ENCODE results near the gene SLC10A1. TPM values are rescaled to one million over a fixed set of nuclear protein-coding genes. Genes with fewer than 3 reads are reported as not detected.

SLC10A1 gene
- total and polyA plus RNA-seq, 2 donors (not counting 1 experiment from before 2014, with no cell fraction given) = not detected

GRCh38 chr14:69811227-69811867, 14.3 kb upstream of the SLC10A1 start:
- H3K27ac ChIP-seq (ENCODE audit: low read length in 2 of 2) = no peak overlapping the region
- H3K4me1 Mint-ChIP-seq = no peaks in the 10 kb centered on the region
- no peak overlapping the region for H3K4me3 Mint-ChIP-seq
- no peak overlapping the region for H3K4me3 ChIP-seq (ENCODE audit: control extremely low read depth in 1 of 5, extremely low read depth in 1 of 5, insufficient read depth in 1 of 5, low read depth in 2 of 5, low read length in 4 of 5)
- H3K27ac Mint-ChIP-seq = no peak overlapping the region
- no peaks in the 10 kb centered on the region for H4K20me1 ChIP-seq (ENCODE audit: control insufficient read depth, insufficient read depth, low read length, poor library complexity, severe bottlenecking)
- TF ChIP-seq CTCF (IDR thresholded peaks at IDR 0.05) (no peak), EZH2 (IDR thresholded peaks at IDR 0.05; ENCODE audit: borderline replicate concordance, insufficient read depth, low read depth, low read length, poor library complexity, severe bottlenecking) (no peak)
- H3K4me1 ChIP-seq (ENCODE audit: control insufficient read depth in 2 of 2, insufficient read depth in 2 of 2, low read length in 2 of 2) = no peaks in the 10 kb centered on the region
- peaks cover 22% of the 10 kb centered on the region for H3K27me3 Mint-ChIP-seq
- WGBS (ENCODE audit: insufficient coverage) = 94% methylated on average over 11 of the region's 13 CpGs
- H3K36me3 ChIP-seq (replicated peaks in 1 of 2; ENCODE audit: control extremely low read depth in 1 of 2, control insufficient read depth in 1 of 2, extremely low read depth in 1 of 2, insufficient read depth in 2 of 2, low read length in 1 of 2) = no peaks in the 10 kb centered on the region
- H2AFZ ChIP-seq (ENCODE audit: insufficient read depth, low read depth, low read length, poor library complexity, severe bottlenecking) = no peak overlapping the region
- intact Hi-C loops (cut with micrococcal nuclease) = no loop called here
- no peak for DNase-seq
- H3K9me3 Mint-ChIP-seq (ENCODE audit: insufficient read depth) = no peaks in the 10 kb centered on the region
- H3K9ac ChIP-seq (ENCODE audit: low read length) = no peak overlapping the region
- CTCF ChIA-PET = interaction anchor here (1.0 kb wide), 1 partner anchor 7 kb away, joined by 3 read pairs; no protein-coding TSS in a partner anchor
- H3K27me3 ChIP-seq (replicated peaks in 1 of 4; ENCODE audit: control extremely low read depth in 1 of 4, control insufficient read depth in 3 of 4, insufficient read depth in 4 of 4, low read length in 3 of 4) = no peaks in the 10 kb centered on the region
- peaks cover 0 to 3% (median 0%) of the 10 kb centered on the region in 3 donors for H3K9me3 ChIP-seq (ENCODE audit: control extremely low read depth in 1 of 3, control insufficient read depth in 2 of 3, insufficient read depth in 1 of 3, low read length in 2 of 3)
- POLR2A ChIA-PET = no interaction called here
- H3K4me2 ChIP-seq (replicated peaks; ENCODE audit: low read depth, low read length, poor library complexity, severe bottlenecking) = no peak overlapping the region
- H3K79me2 ChIP-seq (ENCODE audit: control insufficient read depth, insufficient read depth, low read length) = no peaks in the 10 kb centered on the region
- ATAC-seq (ENCODE audit: low read depth) = no peak

- ChIA-PET POLR2A (no interaction called here), CTCF (interaction anchor here (2.2 kb wide), 1 partner anchor 10 kb away, joined by 13 read pairs; no protein-coding TSS in a partner anchor)
- H4K20me1 ChIP-seq (ENCODE audit: control insufficient read depth, insufficient read depth, low read length, poor library complexity, severe bottlenecking) = no peaks in the 10 kb centered on the region
- no peaks in the 10 kb centered on the region for H3K79me2 ChIP-seq (ENCODE audit: control insufficient read depth, insufficient read depth, low read length)
- H3K4me3 ChIP-seq (ENCODE audit: control extremely low read depth in 1 of 5, extremely low read depth in 1 of 5, insufficient read depth in 1 of 5, low read depth in 2 of 5, low read length in 4 of 5) = no peak overlapping the region
- no peak overlapping the region for H3K27ac ChIP-seq (ENCODE audit: low read length in 2 of 2)
- H3K27me3 Mint-ChIP-seq = peaks cover 31% of the 10 kb centered on the region
- H3K27me3 ChIP-seq (replicated peaks in 1 of 4; ENCODE audit: control extremely low read depth in 1 of 4, control insufficient read depth in 3 of 4, insufficient read depth in 4 of 4, low read length in 3 of 4) = no peaks in the 10 kb centered on the region
- peaks cover 0 to 3% (median 0%) of the 10 kb centered on the region in 3 donors for H3K9me3 ChIP-seq (ENCODE audit: control extremely low read depth in 1 of 3, control insufficient read depth in 2 of 3, insufficient read depth in 1 of 3, low read length in 2 of 3)
- H2AFZ ChIP-seq (ENCODE audit: insufficient read depth, low read depth, low read length, poor library complexity, severe bottlenecking) = no peak overlapping the region
- TF ChIP-seq EZH2 (IDR thresholded peaks at IDR 0.05; ENCODE audit: borderline replicate concordance, insufficient read depth, low read depth, low read length, poor library complexity, severe bottlenecking) (no peak), CTCF (IDR thresholded peaks at IDR 0.05) (no peak)
- ATAC-seq (ENCODE audit: low read depth) = no peak
- no peak overlapping the region for H3K27ac Mint-ChIP-seq
- H3K9ac ChIP-seq (ENCODE audit: low read length) = no peak overlapping the region
- H3K4me1 ChIP-seq (ENCODE audit: control insufficient read depth in 2 of 2, insufficient read depth in 2 of 2, low read length in 2 of 2) = no peaks in the 10 kb centered on the region
- H3K4me3 Mint-ChIP-seq = no peak overlapping the region
- WGBS (ENCODE audit: insufficient coverage) = 94% methylated on average over 7 of the region's 12 CpGs
- H3K4me1 Mint-ChIP-seq = no peaks in the 10 kb centered on the region
- DNase-seq = no peak
- H3K36me3 ChIP-seq (replicated peaks in 1 of 2; ENCODE audit: control extremely low read depth in 1 of 2, control insufficient read depth in 1 of 2, extremely low read depth in 1 of 2, insufficient read depth in 2 of 2, low read length in 1 of 2) = no peaks in the 10 kb centered on the region
- H3K9me3 Mint-ChIP-seq (ENCODE audit: insufficient read depth) = no peaks in the 10 kb centered on the region
- intact Hi-C loops (cut with micrococcal nuclease) = no loop called here
- no peak overlapping the region for H3K4me2 ChIP-seq (replicated peaks; ENCODE audit: low read depth, low read length, poor library complexity, severe bottlenecking)
Observed at GRCh38 chr14:69808919-69809808, 12.1 kb upstream of the SLC10A1 start.
